DMS 273 (cell line): ENCODE measurements around the gene ANKRD62.
"Not testable (repeated sequence)": the region's sequence is repeated elsewhere in the genome, so short reads cannot be mapped to it uniquely, and the experiment has no call there.

Experiments
- DNase-seq: peaks from one replicate; lab custom pipeline; 2025; ENCODE audit not compliant: unreplicated experiment; lab: John Stamatoyannopoulos, UW

The ANKRD62 gene

GRCh38 chr18:12092398-12093229 is 1.0 kb upstream of the ANKRD62 start:
- peak; percentile 43 for DNase-seq

- no peak for DNase-seq
Measured at GRCh38 chr18:12098374-12098773, 4.7 kb downstream of the ANKRD62 start.

- DNase-seq: no peak
Measured at GRCh38 chr18:12099160-12099559, 5.5 kb downstream of the ANKRD62 start.

GRCh38 chr18:12101266-12101665 is 7.6 kb downstream of the ANKRD62 start:
- DNase-seq: no peak

- DNase-seq: no peak
Measured at GRCh38 chr18:12102136-12102842, 8.6 kb downstream of the ANKRD62 start.

GRCh38 chr18:12106471-12106870 is 12.8 kb downstream of the ANKRD62 start:
- no peak for DNase-seq

GRCh38 chr18:12109836-12110235 is 16.2 kb downstream of the ANKRD62 start:
- no peak for DNase-seq

- DNase-seq: no peak
Measured at GRCh38 chr18:12113999-12114646, 20.5 kb downstream of the ANKRD62 start.

GRCh38 chr18:12119358-12119757 is 25.7 kb downstream of the ANKRD62 start:
- DNase-seq: no peak

- peak; percentile 40 for DNase-seq
Measured at GRCh38 chr18:12121175-12122042, 27.8 kb downstream of the ANKRD62 start.

GRCh38 chr18:12122043-12122389 is 28.4 kb downstream of the ANKRD62 start:
- DNase-seq: not testable (repeated sequence)

GRCh38 chr18:12127647-12128046 is 34.0 kb downstream of the ANKRD62 start:
- DNase-seq: not testable (repeated sequence)

GRCh38 chr18:12138831-12139230 is 45.2 kb downstream of the ANKRD62 start:
- DNase-seq: not testable (repeated sequence)

- DNase-seq: not testable (repeated sequence)
Measured at GRCh38 chr18:12140866-12141265, 47.2 kb downstream of the ANKRD62 start.

GRCh38 chr18:12141778-12142177 is 48.1 kb downstream of the ANKRD62 start:
- DNase-seq: not testable (repeated sequence)

GRCh38 chr18:12149431-12149830 is 55.8 kb downstream of the ANKRD62 start:
- not testable (repeated sequence) for DNase-seq

- no peak for DNase-seq
Measured at GRCh38 chr18:12154361-12154760, 60.7 kb downstream of the ANKRD62 start.

GRCh38 chr18:12155996-12156395 is 62.4 kb downstream of the ANKRD62 start:
- no peak for DNase-seq

- DNase-seq: no peak
Measured at GRCh38 chr18:12159446-12159845, 65.8 kb downstream of the ANKRD62 start.

- no peak for DNase-seq
Measured at GRCh38 chr18:12162786-12163185, 69.1 kb downstream of the ANKRD62 start.
